Vagina (tissue), 2 donors: ENCODE measurements around the gene LRRC4C.

ENCODE experiments used
- POLR2A ChIP-seq, 2 donors: fragments of 450-650 bp; IDR thresholded peaks; one replicate each; pipeline ENCODE4 v1.6.1; 2017; ENCODE audit warnings: antibody characterized with exemption in 2 of 2, mild to moderate bottlenecking in 2 of 2, moderate library complexity in 2 of 2
- TF ChIP-seq, protein P1 (sequence below), 3 experiments: fragments of 450-650 bp in 2 of 3; fragments of 200-600 bp in 1 of 3; sonication (generic) in 1 of 3; IDR thresholded peaks; one replicate each; pipeline ENCODE4 v1.5.1; 2017 to 2019; ENCODE audit warnings: antibody characterized with exemption in 3 of 3, mild to moderate bottlenecking in 2 of 3, moderate library complexity in 2 of 3

DNA sequence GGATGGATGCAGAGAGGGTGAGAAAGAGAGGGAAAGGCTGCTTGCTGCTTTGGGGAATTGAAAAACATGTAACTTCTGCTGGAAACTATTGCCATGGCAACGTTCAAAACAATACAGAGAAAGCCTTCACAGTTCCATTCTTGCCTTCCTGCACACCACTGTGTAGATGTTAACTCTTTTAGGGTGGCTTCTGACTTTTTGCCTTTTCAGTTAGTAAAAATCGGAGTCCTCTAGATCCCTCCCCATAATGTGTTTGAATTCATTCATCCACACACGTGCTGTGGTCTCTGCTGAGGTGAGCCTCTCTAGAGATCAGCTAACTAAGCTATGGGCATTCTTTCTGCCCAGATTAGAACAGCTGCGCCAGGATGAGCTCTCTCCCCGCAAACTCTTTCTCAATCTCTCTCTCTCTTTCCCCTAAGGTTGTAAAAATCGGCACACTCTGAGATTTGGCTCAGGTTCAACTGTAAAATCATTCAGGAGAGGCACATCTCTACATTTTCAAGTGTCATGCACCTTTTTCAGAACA, 1178.3 kb downstream of the LRRC4C start:
- TF ChIP-seq, protein P1, sequence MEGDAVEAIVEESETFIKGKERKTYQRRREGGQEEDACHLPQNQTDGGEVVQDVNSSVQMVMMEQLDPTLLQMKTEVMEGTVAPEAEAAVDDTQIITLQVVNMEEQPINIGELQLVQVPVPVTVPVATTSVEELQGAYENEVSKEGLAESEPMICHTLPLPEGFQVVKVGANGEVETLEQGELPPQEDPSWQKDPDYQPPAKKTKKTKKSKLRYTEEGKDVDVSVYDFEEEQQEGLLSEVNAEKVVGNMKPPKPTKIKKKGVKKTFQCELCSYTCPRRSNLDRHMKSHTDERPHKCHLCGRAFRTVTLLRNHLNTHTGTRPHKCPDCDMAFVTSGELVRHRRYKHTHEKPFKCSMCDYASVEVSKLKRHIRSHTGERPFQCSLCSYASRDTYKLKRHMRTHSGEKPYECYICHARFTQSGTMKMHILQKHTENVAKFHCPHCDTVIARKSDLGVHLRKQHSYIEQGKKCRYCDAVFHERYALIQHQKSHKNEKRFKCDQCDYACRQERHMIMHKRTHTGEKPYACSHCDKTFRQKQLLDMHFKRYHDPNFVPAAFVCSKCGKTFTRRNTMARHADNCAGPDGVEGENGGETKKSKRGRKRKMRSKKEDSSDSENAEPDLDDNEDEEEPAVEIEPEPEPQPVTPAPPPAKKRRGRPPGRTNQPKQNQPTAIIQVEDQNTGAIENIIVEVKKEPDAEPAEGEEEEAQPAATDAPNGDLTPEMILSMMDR (IDR thresholded peaks at IDR 0.05), result no peak
- no peak for TF ChIP-seq POLR2A (IDR thresholded peaks at IDR 0.05)
